HL-60 (cell line): ENCODE measurements around the gene ZNF749.

ENCODE experiments used
- DNase-seq, 2 experiments: peaks; one replicate each; pipeline ENCODE4 v3.0.0-alpha.2; 2010 to 2020; ENCODE audit warnings: low read depth in 1 of 2, low spot score in 1 of 2
- H3K27ac ChIP-seq: fragments of 250-450 bp; sonication (Bioruptor Pico); replicated peaks from 2 replicates; pipeline ENCODE4 v1.5.1; 2020; ENCODE audit warnings: mild to moderate bottlenecking, moderate library complexity
- H3K27me3 ChIP-seq: fragments of 250-450 bp; sonication (Bioruptor Pico); 2 replicates; pipeline ENCODE4 v1.5.1; 2021; ENCODE audit warnings: mild to moderate bottlenecking, moderate library complexity; ENCODE audit not compliant: insufficient read depth, poor library complexity, severe bottlenecking
- H3K4me3 ChIP-seq: replicated peaks from 2 replicates; pipeline ENCODE4 v1.5.1; 2011; ENCODE audit warnings: mild to moderate bottlenecking, control low read depth, low read length; ENCODE audit not compliant: insufficient read depth
- CTCF ChIP-seq: IDR thresholded peaks from one replicate; pipeline ENCODE4 v1.5.1; 2011; ENCODE audit warnings: low read length, control low read depth, inconsistent platforms; ENCODE audit not compliant: insufficient read depth
- GABPA ChIP-seq: IDR thresholded peaks from 2 replicates; pipeline ENCODE4 v1.6.1; 2012; ENCODE audit warnings: low read depth
- POLR2AphosphoS5 ChIP-seq: IDR thresholded peaks from 2 replicates; pipeline ENCODE4 v1.6.1; 2012; ENCODE audit warnings: low read depth
- SPI1 ChIP-seq: IDR thresholded peaks from 2 replicates; pipeline ENCODE4 v1.6.1; 2012; ENCODE audit warnings: low read depth, mild to moderate bottlenecking, borderline replicate concordance
- TF ChIP-seq, protein P1 (sequence below): IDR thresholded peaks from 2 replicates; pipeline ENCODE4 v1.6.1; 2012; ENCODE audit warnings: low read depth; ENCODE audit not compliant: insufficient replicate concordance

The ZNF749 gene

DNA sequence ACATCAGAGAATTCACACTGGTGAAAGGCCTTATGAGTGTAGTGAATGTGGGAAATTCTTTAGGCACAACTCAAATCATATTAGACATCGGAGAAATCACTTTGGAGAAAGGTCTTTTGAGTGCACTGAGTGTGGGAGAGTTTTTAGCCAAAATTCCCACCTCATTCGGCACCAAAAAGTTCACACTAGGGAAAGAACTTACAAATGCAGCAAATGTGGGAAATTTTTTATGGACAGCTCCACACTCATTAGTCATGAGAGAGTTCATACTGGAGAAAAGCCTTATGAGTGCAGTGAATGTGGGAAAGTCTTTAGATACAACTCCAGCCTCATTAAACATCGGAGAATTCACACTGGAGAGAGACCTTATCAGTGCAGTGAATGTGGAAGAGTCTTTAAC lies 14.1 kb upstream of the ZNF749 start:
- TF ChIP-seq SPI1: no peak
- no peak for DNase-seq
- Histone ChIP-seq H3K27me3 (no peaks in the 10 kb centered on the region), H3K27ac (no peak overlapping the region), H3K4me3 (no peak overlapping the region)

GRCh38 chr19:57434386-57435061 lies 601 bp upstream of the ZNF749 start:
- DNase-seq: no peak

GRCh38 chr19:57436417-57436816 lies 1.3 kb downstream of the ZNF749 start:
- TF ChIP-seq GABPA: no peak
- TF ChIP-seq CTCF: no peak
- TF ChIP-seq SPI1: no peak
- no peak for TF ChIP-seq POLR2AphosphoS5
- H3K4me3 ChIP-seq: peak overlapping the region; percentile 89

More at GRCh38 chr19:57434386-57435061, 601 bp upstream of the ZNF749 start:
- H3K27ac ChIP-seq: peak overlapping the region; percentile 74
- no peaks in the 10 kb centered on the region for H3K27me3 ChIP-seq
- peak overlapping the region; percentile 89 for H3K4me3 ChIP-seq
- no peak for TF ChIP-seq CTCF
- no peak for TF ChIP-seq GABPA
- TF ChIP-seq, protein P1, sequence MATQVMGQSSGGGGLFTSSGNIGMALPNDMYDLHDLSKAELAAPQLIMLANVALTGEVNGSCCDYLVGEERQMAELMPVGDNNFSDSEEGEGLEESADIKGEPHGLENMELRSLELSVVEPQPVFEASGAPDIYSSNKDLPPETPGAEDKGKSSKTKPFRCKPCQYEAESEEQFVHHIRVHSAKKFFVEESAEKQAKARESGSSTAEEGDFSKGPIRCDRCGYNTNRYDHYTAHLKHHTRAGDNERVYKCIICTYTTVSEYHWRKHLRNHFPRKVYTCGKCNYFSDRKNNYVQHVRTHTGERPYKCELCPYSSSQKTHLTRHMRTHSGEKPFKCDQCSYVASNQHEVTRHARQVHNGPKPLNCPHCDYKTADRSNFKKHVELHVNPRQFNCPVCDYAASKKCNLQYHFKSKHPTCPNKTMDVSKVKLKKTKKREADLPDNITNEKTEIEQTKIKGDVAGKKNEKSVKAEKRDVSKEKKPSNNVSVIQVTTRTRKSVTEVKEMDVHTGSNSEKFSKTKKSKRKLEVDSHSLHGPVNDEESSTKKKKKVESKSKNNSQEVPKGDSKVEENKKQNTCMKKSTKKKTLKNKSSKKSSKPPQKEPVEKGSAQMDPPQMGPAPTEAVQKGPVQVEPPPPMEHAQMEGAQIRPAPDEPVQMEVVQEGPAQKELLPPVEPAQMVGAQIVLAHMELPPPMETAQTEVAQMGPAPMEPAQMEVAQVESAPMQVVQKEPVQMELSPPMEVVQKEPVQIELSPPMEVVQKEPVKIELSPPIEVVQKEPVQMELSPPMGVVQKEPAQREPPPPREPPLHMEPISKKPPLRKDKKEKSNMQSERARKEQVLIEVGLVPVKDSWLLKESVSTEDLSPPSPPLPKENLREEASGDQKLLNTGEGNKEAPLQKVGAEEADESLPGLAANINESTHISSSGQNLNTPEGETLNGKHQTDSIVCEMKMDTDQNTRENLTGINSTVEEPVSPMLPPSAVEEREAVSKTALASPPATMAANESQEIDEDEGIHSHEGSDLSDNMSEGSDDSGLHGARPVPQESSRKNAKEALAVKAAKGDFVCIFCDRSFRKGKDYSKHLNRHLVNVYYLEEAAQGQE: no peak
- TF ChIP-seq SPI1: no peak
- TF ChIP-seq POLR2AphosphoS5: no peak

DNA sequence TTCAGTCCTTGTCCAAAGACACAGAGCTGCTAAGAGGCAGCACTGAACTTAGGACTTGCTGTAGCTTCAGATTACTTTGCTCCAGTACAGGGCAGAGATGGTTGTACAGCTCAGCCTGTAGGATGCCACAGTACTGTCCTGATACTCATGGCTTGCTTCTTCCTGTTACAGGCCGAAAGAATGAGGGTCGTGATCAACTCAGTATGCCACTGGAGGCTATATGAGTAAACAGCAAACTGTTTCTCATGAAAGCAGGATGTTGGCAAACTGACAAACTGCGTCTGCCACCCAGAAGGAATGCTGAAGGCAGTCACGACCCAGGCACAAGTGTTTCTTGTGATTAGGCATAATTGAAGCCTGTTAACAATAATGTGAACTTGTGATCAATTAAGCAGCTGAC lies 2.8 kb downstream of the ZNF749 start:
- Histone ChIP-seq H3K27me3 (no peaks in the 10 kb centered on the region), H3K4me3 (no peak overlapping the region), H3K27ac (no peak overlapping the region)
- TF ChIP-seq, protein P1: no peak
- TF ChIP-seq GABPA: no peak
- TF ChIP-seq CTCF: no peak
- no peak for TF ChIP-seq POLR2AphosphoS5
- no peak for TF ChIP-seq SPI1
- no peak for DNase-seq

More at GRCh38 chr19:57436417-57436816, 1.3 kb downstream of the ZNF749 start:
- no peak for DNase-seq
- Histone ChIP-seq H3K27me3 (no peaks in the 10 kb centered on the region), H3K27ac (no peak overlapping the region)
